Measurements from ENCODE around the gene AGMO.

GRCh38 chr7:15557186-15557585, 4.6 kb downstream of the AGMO start:
- TF ChIP-seq, protein P1, sequence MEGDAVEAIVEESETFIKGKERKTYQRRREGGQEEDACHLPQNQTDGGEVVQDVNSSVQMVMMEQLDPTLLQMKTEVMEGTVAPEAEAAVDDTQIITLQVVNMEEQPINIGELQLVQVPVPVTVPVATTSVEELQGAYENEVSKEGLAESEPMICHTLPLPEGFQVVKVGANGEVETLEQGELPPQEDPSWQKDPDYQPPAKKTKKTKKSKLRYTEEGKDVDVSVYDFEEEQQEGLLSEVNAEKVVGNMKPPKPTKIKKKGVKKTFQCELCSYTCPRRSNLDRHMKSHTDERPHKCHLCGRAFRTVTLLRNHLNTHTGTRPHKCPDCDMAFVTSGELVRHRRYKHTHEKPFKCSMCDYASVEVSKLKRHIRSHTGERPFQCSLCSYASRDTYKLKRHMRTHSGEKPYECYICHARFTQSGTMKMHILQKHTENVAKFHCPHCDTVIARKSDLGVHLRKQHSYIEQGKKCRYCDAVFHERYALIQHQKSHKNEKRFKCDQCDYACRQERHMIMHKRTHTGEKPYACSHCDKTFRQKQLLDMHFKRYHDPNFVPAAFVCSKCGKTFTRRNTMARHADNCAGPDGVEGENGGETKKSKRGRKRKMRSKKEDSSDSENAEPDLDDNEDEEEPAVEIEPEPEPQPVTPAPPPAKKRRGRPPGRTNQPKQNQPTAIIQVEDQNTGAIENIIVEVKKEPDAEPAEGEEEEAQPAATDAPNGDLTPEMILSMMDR (IDR thresholded peaks at IDR 0.05 in 4 of 5, conservative IDR thresholded peaks at IDR 0.05 in 1 of 5): no peak
- TF ChIP-seq POLR2A (IDR thresholded peaks at IDR 0.05): no peak
